ENCODE results near the gene UBE2H. TPM values are rescaled to one million over a fixed set of nuclear protein-coding genes. Genes with fewer than 3 reads are reported as not detected.
"Not testable (repeated sequence)": the region's sequence is repeated elsewhere in the genome, so short reads cannot be mapped to it uniquely, and the experiment has no call there.

Gene UBE2H
- total and polyA plus RNA-seq, 2 of the 4 experiments (the other 2 are of a cell fraction) = 34.6 to 49.4 TPM

DNA sequence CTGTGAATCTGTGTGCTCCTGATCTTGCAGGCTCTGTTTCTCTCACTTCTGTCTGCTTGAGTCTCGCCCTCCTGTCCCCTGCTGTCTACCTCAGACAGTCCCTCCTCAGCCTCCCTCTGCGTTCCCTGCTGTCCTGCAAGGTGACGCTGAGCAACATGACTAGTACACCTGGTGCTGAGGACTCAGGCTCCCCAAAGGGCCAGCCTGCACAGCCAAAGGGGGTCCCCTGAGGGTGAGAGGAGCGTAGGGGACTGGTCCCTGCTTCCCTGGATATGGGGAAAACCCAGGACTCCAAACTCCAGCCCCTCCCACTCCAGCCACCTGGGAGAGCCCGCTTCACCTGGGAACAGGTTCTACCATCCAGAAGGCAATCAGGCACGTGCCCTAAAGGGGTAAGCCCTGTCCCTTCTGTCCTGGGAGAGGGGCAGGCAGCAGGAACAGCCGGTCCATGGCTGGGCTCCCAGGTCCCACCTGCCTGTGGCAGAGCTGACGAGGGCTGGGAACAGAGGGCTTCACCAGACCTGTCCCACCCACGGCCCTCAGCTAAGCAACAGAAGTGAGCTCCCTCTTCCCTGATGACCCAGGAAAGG is 156.5 kb downstream of the UBE2H start:
- Histone ChIP-seq H3K9me3 (ENCODE audit: control insufficient read depth, insufficient read depth, low read length) (no peaks in the 10 kb centered on the region), H3K4me3 (ENCODE audit: insufficient read depth, low read depth, low read length) (no peak overlapping the region), H3K4ac (ENCODE audit: low read depth, low read length) (no peak overlapping the region), H3K9me1 (ENCODE audit: insufficient read depth, low read length) (peaks cover 2% of the 10 kb centered on the region; the same call in 1 of the 2 replicates), H2BK20ac (ENCODE audit: low read depth, low read length) (no peak overlapping the region), H3K4me1 (ENCODE audit: control insufficient read depth, insufficient read depth, low read length) (no peaks in the 10 kb centered on the region), H4K20me1 (ENCODE audit: insufficient read depth, low read length) (no peaks in the 10 kb centered on the region), H2BK5ac (ENCODE audit: low read depth, low read length, poor library complexity, severe bottlenecking) (no peak overlapping the region), H3K23ac (ENCODE audit: low read depth, low read length) (no peak overlapping the region), H3K56ac (ENCODE audit: extremely low read depth, insufficient read depth, low read length) (no peak overlapping the region), H4K91ac (ENCODE audit: insufficient read depth, low read depth, low read length) (no peak overlapping the region), H2AK5ac (ENCODE audit: low read depth, low read length) (no peak overlapping the region), H3K36me3 (ENCODE audit: control insufficient read depth, insufficient read depth, low read length) (no peaks in the 10 kb centered on the region), H3K4me2 (ENCODE audit: low read depth, low read length) (no peak overlapping the region), H2AK9ac (replicated peaks; ENCODE audit: low read depth, low read length, poor library complexity) (peak overlapping the region; percentile 55), H3K9ac (ENCODE audit: low read depth, low read length) (no peak overlapping the region), H3K27me3 (ENCODE audit: control insufficient read depth, insufficient read depth, low read length) (peaks cover 19% of the 10 kb centered on the region; the same call in 1 of the 2 replicates), H4K8ac (ENCODE audit: low read depth in 2 of 2, low read length in 2 of 2) (no peak overlapping the region), H2BK120ac (ENCODE audit: low read depth, low read length) (no peak overlapping the region), H3K79me1 (ENCODE audit: low read depth in 1 of 2, low read length in 2 of 2) (no peaks in the 10 kb centered on the region), H4K5ac (ENCODE audit: low read depth, low read length) (no peak overlapping the region), H2BK15ac (ENCODE audit: low read depth, low read length) (no peak overlapping the region), H2AFZ (replicated peaks; ENCODE audit: low read length, poor library complexity) (no peak overlapping the region), H3K18ac (ENCODE audit: low read depth, low read length) (no peak overlapping the region), H3K14ac (replicated peaks; ENCODE audit: low read depth, low read length) (no peak overlapping the region), H3K27ac (ENCODE audit: insufficient read depth, low read length) (no peak overlapping the region)
- ATAC-seq (ENCODE audit: low read depth) (no peak), DNase-seq (no peak)
- POLR2A ChIA-PET (ENCODE audit: unreplicated experiment) = no interaction called here
- in situ Hi-C loops (cut with MboI; ENCODE audit: low sequenced_read_pairs) = no loop called here
- WGBS, 2 experiments (ENCODE audit: extremely low coverage in 2 of 2, insufficient read length in 1 of 2) = 78% methylated on average over 6 of the region's 9 CpGs; no CpG with 5 or more reads in 1 of the 2 experiments
- intact Hi-C loops (cut with micrococcal nuclease) = no loop called here
- no peak for TF ChIP-seq MXI1 (IDR thresholded peaks at IDR 0.05; ENCODE audit: borderline replicate concordance, low read depth, low read length)
- TF ChIP-seq, protein P1, sequence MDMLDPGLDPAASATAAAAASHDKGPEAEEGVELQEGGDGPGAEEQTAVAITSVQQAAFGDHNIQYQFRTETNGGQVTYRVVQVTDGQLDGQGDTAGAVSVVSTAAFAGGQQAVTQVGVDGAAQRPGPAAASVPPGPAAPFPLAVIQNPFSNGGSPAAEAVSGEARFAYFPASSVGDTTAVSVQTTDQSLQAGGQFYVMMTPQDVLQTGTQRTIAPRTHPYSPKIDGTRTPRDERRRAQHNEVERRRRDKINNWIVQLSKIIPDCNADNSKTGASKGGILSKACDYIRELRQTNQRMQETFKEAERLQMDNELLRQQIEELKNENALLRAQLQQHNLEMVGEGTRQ (IDR thresholded peaks at IDR 0.05; ENCODE audit: low read depth, low read length) = no peak
- no peak for TF ChIP-seq RFX5 (IDR thresholded peaks at IDR 0.05; ENCODE audit: low read depth, low read length)
- TF ChIP-seq RAD21 (IDR thresholded peaks at IDR 0.05; ENCODE audit: low read length) = no peak
- no peak for TF ChIP-seq RCOR1 (IDR thresholded peaks at IDR 0.05; ENCODE audit: insufficient replicate concordance, low read length)
- TF ChIP-seq BHLHE40 (IDR thresholded peaks at IDR 0.05; ENCODE audit: low read depth, low read length) = no peak
- no TSS peak for BruUV-seq (replicated peaks)
- dilution Hi-C loops (cut with HindIII; ENCODE audit: low sequenced_read_pairs, unreplicated experiment) = no loop called here
- CTCF ChIA-PET = no interaction called here

DNA sequence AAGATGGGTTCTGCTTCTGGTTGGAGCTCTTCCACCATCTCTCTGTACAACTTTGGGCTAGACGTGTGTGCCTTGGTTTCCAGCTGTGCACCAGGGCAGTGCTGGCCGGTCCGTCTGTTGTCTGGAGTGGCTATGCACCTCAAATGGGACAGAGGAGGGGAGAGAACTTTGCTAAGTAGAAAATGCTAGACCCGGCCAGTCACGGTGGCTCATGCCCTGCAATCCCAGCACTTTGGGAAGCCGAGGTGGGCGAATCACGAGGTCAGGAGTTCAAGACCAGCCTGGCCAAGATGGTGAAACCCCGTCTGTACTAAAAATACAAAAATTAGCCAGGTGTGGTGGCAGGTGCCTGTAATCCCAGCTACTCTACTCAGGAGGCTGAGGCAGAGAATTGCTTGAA is 158.3 kb downstream of the UBE2H start:
- H2AK9ac ChIP-seq (replicated peaks; ENCODE audit: low read depth, low read length, poor library complexity); H2AK5ac ChIP-seq (ENCODE audit: low read depth, low read length); H2BK15ac ChIP-seq (ENCODE audit: low read depth, low read length); H2BK20ac ChIP-seq (ENCODE audit: low read depth, low read length); H3K9me1 ChIP-seq (ENCODE audit: insufficient read depth, low read length); POLR2A ChIA-PET (ENCODE audit: unreplicated experiment); H3K9ac ChIP-seq (ENCODE audit: low read depth, low read length); H4K5ac ChIP-seq (ENCODE audit: low read depth, low read length); H3K4me3 ChIP-seq (ENCODE audit: insufficient read depth, low read depth, low read length); intact Hi-C loops (cut with micrococcal nuclease); H3K56ac ChIP-seq (ENCODE audit: extremely low read depth, insufficient read depth, low read length); dilution Hi-C loops (cut with HindIII; ENCODE audit: low sequenced_read_pairs, unreplicated experiment); CTCF ChIA-PET; H3K27ac ChIP-seq (ENCODE audit: insufficient read depth, low read length); H3K79me1 ChIP-seq (ENCODE audit: low read depth in 1 of 2, low read length in 2 of 2); DNase-seq; H3K23ac ChIP-seq (ENCODE audit: low read depth, low read length); in situ Hi-C loops (cut with MboI; ENCODE audit: low sequenced_read_pairs); H2BK5ac ChIP-seq (ENCODE audit: low read depth, low read length, poor library complexity, severe bottlenecking); BruUV-seq (replicated peaks); H4K8ac ChIP-seq (ENCODE audit: low read depth in 2 of 2, low read length in 2 of 2); H3K18ac ChIP-seq (ENCODE audit: low read depth, low read length); H3K4me1 ChIP-seq (ENCODE audit: control insufficient read depth, insufficient read depth, low read length); H4K20me1 ChIP-seq (ENCODE audit: insufficient read depth, low read length); H3K4me2 ChIP-seq (ENCODE audit: low read depth, low read length); H3K14ac ChIP-seq (replicated peaks; ENCODE audit: low read depth, low read length); H3K4ac ChIP-seq (ENCODE audit: low read depth, low read length); H3K9me3 ChIP-seq (ENCODE audit: control insufficient read depth, insufficient read depth, low read length); ATAC-seq (ENCODE audit: low read depth); H3K36me3 ChIP-seq (ENCODE audit: control insufficient read depth, insufficient read depth, low read length); H4K91ac ChIP-seq (ENCODE audit: insufficient read depth, low read depth, low read length); H2BK120ac ChIP-seq (ENCODE audit: low read depth, low read length); H2AFZ ChIP-seq (replicated peaks; ENCODE audit: low read length, poor library complexity): not testable (repeated sequence)
- peaks cover 11% of the 10 kb centered on the region; the same call in 1 of the 2 replicates for H3K27me3 ChIP-seq (ENCODE audit: control insufficient read depth, insufficient read depth, low read length)
- WGBS, 2 experiments (ENCODE audit: extremely low coverage in 2 of 2, insufficient read length in 1 of 2) = 94% methylated on average over 7 of the region's 9 CpGs; no CpG with 5 or more reads in 1 of the 2 experiments

Measured in IMR-90 (cell line).